HTERT RPE-1 (cell line): Measurements from ENCODE around the gene AGR3.

ENCODE experiments used
- in situ Hi-C: fragments of 300-500 bp; cut with MboI; formaldehyde crosslinking; loops from 4 replicates; pipeline ENCODE4 v1.14.3; 2020; ENCODE audit warnings: low sequenced_read_pairs

The AGR3 gene

DNA sequence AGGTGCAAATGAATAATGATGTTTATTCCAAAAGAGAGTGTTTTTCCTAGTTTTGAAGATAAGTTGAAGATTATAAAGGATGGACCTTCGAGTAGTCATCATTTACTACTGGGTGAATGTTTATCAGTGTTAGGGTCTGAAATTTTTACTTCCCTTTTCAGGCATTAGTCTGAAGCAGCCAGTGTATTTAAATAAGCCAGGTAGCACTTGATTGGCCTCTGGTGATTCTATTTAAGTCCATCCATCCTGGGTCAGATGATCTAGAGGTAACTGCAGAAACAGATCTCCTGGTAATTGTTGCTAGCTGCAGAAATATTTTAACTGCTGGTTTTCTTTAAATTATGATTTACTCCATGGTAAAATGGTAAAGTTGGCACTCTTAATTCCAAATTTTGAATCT is 42.9 kb downstream of the AGR3 start:
- in situ Hi-C loops = no loop called here

DNA sequence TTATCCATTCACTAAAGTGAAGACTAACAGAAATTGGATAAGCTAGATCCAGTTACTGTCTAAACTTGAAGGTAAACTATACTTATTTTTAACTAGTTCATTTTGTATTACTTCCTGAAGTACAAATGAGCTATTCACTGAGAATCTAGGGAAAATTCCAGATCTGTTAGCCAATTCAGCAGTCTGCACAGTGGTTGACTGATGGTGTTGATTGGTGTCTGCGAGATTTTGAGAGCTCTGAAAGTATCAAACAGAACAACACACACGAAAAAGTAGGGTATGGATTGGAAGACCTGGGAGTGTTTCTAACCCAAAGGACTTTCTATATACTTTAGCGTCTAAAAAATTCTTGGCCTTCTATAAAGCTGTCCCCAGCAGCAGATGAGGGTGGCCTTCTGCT is 43.4 kb downstream of the AGR3 start:
- in situ Hi-C loops = no loop called here

DNA sequence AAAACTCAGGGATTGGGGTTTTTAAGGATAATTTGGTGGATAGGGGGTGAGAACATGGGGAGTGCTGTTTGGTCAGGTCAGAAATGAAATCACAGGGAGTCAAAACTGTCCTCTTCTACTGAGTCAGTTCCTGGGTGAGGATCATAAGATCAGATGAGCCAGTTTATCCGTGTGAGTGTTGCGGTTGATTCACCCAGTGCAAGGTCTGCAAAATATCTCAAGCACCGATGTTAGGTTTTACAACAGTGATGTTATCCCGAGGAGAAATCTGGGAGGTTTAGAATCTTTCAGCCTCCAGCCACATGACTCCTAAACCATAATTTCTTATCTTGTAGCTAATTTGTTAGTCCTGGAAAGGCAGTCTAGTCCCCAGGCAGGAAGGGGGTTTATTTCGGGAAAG is 45.3 kb downstream of the AGR3 start:
- in situ Hi-C loops = no loop called here

DNA sequence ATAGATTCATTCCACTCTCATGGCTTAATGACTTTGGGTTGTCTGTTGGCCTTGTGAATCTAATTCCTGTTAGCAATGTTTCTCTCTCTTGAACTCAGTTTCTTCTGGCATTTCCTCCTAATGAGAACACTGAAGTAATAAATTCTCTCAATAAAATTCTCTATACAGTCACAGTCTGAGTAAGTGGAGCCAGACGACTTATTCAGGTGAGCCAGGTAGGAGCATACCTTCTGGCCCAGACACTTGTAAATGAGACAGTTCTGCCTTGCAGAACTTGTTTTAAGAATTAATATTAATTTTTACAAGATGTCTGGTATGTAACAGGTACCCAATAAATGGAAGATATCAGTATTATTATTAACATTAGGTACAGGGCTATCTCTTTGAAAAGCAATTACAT is 48.4 kb downstream of the AGR3 start:
- in situ Hi-C loops = no loop called here

DNA sequence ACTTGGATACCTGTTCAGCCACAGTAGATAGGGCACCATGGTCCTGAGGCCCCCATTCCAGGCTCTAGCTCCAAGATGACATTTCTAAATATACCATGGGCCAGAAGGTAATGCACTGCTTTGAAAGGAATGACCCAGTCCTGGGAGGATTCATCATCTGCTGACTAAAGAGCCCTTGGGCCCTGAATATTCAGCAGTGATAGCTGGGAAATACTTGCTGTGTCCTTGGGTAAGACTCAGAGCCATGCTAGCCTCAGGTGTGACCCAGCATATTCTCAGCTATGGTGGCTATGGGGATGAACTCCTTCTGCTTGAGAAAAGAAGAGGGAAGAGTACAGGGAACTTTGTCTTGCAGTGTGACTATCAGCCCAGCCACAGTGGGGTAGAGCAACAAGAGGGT is 55.7 kb downstream of the AGR3 start:
- in situ Hi-C loops = no loop called here

DNA sequence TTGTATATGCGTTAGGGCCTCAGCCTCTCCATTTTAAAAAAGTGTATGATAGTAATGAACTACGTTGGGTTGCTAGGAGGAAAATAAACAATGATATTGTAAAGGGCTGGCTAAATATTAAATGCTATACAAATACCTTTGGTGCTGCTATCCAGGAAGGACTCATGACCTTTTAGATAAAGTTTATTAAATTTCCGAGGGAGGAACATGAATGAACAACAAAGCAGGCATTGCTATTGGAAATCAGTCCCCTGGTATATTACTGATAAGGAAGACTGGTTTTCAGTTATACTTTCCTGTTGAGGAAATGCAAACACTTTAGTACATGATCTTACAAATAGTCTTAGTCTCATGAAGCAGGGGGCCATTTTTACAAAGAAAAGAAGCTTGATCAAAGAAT is 59.8 kb downstream of the AGR3 start:
- in situ Hi-C loops = no loop called here

DNA sequence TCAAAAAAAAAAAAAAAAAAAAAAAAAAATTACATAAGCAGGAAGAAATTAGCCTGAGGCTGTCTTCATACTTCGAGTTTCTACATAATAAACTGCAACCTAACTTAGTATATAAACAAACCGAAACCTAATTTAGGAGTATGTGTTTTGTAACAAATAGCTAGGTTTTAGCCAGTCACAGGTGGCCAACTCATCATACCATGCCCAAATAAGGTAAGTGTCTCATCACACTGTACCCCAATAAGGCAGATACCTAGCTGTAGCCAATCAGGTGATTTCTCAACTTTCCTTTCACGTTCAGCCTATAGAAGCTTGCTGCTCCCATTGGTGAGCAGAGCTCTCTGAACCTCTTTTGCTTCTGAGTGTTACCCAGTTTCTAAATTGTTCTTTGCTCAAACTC is 63.1 kb downstream of the AGR3 start:
- in situ Hi-C loops = no loop called here

DNA sequence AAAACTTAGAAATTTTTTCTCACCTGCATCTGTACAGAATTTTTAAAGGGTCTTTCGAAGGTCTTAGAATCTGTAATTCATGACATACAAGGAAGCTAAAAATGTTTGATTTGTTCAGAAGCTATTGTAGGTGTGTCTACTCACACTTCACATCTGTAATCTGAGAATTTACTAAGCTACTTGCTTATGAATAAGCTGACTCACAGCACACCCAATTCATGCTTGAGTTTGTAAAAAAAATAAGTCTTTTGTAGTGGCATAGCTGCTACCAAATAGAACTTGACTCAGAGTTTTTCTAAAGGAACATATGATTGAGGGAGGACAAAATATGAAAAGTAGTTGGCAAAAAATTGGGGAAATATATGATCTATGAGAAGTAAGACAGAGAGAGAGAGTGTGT is 64.2 kb downstream of the AGR3 start:
- in situ Hi-C loops = no loop called here

DNA sequence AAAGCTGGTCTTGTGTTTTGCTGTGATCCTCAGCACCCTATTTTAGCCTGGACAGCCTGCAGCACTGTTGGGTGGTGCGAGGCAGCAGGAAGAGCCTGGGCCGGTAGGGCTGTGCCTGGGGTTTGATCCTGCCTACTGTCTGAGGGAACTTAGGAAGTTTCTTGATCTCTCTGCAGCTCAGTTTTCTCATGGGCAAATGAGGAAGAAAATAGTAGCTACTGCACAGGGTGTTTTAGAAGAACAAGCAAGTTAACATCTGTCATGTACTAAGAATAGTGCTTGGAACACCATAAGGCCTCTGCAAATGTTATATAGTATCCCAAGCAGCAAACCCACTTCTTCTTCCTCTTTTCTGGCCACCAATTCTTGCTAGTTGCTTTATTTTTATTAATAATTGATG is 65.0 kb downstream of the AGR3 start:
- in situ Hi-C loops = no loop called here

DNA sequence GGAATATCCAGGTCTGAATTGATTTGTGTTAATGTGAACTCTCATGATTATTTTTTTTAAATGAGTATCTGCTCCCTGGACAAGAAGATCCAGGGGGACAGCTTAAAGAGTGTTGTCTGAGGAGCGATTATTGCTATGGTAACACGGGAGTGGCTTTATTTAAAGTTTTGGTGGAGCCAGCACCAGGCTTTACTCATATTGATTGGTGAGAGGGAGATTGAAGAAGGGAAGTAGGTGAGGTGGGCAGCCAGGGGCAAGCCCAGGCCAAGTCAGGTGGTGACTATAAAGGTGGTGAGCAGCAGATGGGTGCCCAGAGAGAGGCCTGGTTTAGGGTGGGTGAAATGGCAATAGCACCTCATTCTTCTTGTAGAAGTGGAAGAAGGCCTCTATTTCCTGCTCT is 66.8 kb downstream of the AGR3 start:
- in situ Hi-C loops = no loop called here

DNA sequence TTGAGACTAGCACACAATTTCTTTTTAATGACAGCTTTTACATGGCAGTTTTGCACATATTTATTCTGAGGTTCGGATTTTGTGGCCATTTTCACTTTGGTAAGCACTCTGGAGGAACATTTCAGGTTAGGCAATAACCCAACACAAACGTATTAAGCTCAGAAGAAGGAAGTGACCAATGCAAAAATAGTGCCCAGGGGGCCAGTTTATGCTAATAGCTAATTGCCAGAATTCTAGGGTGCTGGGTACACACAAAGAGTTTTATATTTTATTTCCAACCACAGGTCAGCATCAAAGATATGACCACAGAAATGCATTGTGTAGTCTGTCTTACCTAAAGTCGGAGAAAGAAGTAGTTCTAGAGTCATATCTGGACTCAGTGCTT is 68.6 kb downstream of the AGR3 start:
- in situ Hi-C loops = no loop called here

DNA sequence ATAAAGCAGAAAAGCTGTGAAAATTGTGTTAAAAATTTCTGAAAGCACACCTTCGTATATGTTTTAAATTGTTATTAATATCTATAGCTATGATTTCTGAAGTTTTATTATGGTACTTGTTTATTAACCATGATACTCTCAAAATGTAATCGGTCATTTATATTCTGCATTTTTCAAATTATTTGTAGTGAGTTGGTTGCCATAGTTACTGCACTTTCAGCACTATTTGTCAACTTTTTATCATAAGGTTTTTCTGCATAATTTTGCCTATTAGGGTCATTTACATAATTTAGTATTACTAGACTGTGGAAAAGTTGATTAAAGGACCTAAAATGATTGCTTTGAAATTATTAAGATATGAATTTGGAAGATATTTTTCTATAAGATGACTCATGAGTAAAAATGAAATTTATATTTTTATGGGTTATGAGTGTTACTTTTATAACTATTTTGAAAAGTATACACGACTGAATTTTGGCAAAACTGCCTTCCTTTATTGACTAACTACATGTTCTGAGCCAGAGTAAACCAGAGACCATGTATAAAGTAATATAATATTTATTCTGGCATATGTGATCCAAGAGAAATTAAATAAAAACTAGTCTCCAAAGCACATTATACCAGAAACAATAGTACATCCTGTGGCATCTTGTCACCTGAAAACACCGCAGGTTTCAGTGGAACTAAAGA is 69.1 kb downstream of the AGR3 start:
- in situ Hi-C loops = no loop called here

DNA sequence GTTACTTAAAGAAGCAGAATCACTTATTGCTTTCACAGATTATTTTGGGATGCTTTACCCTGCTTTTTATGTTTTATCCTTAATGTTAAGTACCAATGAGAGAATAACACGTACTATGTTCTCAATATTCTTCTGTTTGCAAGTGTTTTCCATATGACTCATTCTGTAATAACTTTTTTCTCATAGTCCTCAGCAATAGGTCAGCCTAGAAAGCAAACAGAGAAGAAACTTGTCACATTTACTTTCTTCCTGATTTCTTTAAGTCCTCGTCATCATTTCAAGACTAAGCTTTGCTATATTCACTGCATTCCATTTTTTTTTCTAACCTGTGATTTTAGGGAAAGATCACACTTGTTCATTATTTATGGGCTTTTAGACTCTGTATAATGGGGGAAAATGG is 70.2 kb downstream of the AGR3 start:
- in situ Hi-C loops = no loop called here

DNA sequence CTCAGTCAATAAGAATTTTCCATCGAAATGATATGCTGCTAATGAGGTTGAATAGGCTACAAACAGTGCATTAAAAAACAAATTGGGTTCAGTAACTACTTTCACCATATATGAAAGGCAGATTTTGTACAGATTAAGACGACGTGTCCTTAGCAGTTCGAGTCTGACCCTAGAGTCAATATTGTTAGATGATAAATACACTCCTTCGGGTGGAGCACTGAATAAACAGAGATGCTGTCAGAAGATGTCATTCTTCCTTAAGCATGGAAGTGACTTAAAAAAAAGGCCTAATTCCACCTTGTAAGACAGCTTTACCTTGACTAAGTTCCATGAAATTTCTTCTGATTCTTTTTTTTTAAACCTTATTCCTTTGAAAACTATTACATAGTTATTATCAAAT is 71.2 kb downstream of the AGR3 start:
- in situ Hi-C loops = no loop called here

DNA sequence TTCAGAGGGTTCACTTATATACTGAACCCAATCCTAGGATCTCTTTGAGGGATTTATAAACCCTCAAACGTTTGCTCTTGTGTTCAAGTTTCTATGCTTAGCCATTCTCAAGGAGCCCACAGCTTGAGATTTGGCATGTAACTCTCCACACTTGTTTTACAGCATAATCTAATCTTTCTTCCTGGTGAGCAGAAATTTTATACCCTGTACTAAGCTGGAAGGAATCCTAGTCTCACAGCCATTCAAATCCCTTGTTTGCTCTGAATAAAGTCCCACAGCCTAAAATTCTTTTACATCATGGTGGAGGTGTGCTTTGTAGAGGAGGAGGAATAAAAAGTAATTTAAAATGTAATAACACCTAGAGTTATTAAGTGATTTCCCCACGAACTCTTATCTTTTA is 71.7 kb downstream of the AGR3 start:
- in situ Hi-C loops = no loop called here
